ENCODE measurements around the gene SPHK1.

Gene SPHK1

DNA sequence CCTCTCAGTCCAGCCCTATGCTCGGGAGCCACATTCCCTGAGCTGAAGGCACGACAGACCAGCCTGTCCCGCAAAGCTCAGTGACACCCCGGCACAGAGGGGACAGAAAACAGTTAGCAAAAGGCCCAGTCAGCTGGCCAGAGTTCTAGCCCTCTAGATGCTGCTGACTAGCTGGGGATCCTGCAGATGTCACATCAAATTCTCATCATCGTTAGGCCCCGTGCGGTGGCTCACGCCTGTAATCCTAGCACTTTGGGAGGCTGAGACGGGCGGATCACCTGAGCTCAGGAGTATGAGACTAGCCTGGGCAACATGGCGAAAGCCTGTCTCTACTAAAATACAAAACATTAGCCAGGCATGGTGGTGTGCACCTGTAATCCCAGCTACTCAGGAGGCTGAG, 51.3 kb downstream of the SPHK1 start:
- no peak for DNase-seq

All from stimulated activated naive CD4-positive, alpha-beta T cell (primary cell).